GM19467 (cell line): Measurements from ENCODE around the gene SHC2.

ENCODE experiments used
- ATAC-seq: cut with Tn5 transposase; IDR thresholded peaks from one replicate; pipeline ENCODE4 v1.9.1; 2021; ENCODE audit warnings: mild to moderate bottlenecking, moderate library complexity; ENCODE audit not compliant: unreplicated experiment

SHC2 gene

GRCh38 chr19:460877-461720 is at the start of gene SHC2:
Gene SHC2 (minus strand): TSS chr19:461033. CDS start chr19:460996, 37 bp downstream.
- no peak for ATAC-seq

DNA sequence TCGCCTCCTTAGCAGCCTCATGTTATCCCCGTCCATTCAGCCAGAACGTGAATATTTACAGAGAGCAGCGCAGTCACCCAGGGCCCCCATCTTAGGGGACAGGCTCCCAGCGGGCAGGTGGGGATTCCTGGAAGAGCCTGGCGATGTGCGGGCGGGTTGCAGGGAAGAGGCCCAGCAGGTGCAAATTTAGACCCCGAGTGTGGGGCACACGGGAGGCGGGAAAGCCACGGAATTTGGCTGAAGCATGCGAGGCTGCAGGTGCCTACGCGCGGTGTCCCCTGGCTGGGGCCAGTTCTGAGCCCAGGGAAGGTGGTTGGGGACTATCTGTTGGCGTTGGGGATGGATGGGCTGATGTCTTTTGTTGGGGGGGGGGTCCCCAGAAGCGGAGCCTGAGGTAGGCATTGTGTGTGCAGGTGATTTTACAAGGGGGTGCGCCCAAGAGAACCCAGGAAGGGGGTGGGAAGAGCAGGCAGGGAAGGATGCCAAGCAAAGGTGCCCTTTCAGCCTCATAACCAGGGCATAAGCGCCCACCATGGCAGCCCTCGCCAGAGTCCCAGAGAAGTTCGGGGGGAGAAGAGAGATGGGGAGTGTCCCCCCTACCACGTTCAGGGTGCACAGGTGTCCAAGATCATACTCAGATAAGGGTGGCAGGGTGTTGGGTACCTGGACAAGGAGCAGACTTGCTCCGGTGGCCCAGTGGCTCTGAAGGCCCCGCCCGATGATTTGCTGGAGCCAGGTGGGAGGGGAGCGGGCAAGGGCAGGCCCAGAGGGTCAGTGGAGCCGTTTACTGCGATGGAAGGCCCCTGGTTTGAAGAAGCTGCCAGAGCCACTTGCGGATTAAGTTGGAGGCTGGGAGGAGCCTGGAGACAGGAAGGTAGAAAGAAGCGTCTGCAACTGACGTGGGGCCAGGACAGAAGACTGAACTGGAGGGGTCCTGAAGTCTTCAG is 47.6 kb upstream of the SHC2 start:
- ATAC-seq: no peak

- ATAC-seq: peak; percentile 45
Observed at GRCh38 chr19:507286-508203, 46.7 kb upstream of the SHC2 start, which contains the start of gene TPGS1. Gene TPGS1 (plus strand): TSS chr19:507497. CDS start chr19:507507, 10 bp downstream.

DNA sequence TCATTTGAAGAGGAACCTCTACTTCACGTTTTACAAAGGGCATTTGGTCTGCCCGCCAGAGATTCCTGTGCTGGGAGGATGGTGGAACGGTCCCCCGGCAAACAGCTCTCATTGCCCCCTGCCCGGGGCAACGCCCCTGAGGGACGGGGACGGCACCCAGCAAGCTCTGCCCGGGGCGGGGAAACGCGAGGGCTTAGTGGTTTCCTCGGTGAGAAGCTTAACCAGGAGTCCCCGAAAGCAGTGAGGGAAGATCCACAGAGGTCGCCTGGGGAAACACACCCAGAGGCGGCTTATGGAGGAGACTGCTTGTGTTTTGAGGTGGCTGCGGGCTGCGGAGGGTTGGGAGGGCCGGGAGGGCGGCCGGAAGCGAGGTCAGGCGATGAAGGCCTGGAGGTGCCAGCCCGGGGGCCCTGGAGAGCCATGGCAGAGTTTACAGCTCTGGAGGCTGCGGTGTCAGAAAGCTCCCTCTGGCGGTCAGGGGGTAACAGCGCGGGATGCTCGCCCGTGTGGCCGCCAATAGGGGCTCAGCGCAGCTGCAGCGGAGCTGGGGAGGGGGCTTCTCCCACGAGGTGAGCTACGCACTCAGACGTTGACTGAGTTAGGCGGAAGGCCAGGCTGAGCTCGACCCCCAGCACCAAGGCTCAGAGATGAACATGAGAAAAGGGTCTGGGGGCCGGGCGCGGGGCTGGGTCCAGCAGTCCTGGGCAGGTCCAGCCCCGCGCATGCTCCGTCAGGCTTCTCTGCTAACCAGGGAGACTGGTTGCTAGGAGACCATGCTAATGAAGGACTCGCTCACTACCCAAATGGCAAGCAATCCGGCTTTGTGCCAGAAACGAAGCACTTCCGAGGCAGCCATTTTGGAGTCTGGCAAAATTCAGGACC is 45.8 kb upstream of the SHC2 start:
- peak; percentile 61 for ATAC-seq

DNA sequence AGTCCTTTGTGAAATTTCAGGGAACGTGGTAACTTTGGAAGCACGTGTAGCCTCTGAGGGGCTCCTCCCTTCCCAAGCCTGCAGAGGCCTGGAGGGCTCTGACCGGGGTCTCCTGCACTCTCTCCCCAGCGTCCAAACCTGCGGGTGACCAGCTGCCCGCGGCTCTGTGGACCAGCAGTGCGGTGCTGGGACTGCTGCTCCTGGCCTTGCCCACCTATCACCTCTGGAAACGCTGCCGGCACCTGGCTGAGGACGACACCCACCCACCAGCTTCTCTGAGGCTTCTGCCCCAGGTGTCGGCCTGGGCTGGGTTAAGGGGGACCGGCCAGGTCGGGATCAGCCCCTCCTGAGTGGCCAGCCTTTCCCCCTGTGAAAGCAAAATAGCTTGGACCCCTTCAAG is 43.8 kb upstream of the SHC2 start:
- ATAC-seq: no peak

DNA sequence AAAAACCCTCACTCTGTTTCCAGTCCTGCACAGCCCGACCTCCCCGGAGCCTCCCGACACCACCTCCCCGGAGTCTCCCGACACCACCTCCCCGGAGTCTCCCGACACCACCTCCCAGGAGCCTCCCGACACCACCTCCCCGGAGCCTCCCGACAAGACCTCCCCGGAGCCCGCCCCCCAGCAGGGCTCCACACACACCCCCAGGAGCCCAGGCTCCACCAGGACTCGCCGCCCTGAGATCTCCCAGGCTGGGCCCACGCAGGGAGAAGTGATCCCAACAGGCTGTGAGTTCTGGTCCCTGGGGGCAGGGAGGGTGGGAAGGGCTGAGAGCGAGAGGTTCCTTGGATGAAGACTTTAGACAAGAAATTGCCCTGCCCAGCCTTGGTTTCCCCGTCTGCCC is 40.8 kb upstream of the SHC2 start:
- ATAC-seq: no peak

DNA sequence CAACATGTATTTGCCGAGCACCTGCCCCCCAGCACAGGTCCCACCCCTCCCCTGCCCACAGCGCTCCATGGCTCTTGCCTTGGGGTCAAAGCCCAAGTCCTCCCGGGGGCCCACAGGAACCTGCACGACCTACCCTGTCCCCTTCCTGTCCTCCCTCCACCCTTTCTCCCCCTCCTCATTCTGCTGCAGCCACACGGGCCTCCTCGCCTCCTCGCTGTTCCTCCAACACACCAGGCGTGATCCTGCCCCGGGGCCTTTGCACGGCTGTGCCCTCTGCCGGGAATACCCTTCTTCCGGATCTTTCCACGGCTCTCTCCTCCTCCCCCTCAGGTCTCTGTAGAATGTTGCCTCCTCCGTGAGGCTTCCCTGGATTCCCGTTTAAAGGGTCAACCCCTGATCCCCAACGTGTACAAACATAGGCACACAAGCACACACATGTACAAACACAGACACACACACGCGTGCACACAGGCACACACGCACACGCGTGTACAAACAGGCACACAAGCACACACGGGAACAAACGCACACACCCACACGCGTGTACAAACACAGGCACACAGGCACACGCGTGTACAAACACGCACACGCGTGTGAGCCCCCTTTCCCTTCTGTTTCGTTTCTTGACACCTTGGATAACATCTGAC is 38.3 kb upstream of the SHC2 start:
- ATAC-seq: no peak

GRCh38 chr19:498511-498891 is 37.7 kb upstream of the SHC2 start:
- ATAC-seq: no peak

GRCh38 chr19:497869-498510 is 37.2 kb upstream of the SHC2 start:
- ATAC-seq: no peak

GRCh38 chr19:497491-497868 is 36.6 kb upstream of the SHC2 start:
- no peak for ATAC-seq

GRCh38 chr19:496986-497385 is 36.2 kb upstream of the SHC2 start:
- no peak for ATAC-seq

DNA sequence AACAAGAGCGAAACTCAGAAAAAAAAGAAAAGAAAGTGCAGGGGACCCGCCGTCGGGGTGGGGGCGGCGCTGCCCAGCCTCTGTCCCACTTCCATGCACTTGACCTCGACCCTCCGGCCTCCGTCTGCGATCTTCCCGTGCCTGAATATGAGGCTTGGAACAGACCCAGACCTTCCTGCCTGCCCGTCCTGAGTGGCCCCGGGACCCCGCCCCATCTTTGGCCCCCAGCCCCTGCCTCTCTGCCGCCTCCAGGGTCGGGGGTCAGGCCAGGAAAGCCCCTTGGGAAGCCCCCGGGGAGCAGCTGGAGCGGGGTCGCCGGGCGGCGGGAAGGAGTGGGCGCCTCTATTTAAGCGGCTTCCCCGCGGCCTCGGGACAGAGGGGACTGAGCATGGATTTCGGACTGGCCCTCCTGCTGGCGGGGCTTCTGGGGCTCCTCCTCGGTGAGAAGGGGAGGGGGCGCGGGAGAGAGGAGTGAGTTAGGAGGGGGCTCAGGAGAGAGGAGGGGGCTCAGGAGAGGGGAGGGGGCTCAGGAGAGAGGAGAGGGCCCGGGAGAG is 35.4 kb upstream of the SHC2 start, which contains the start of gene MADCAM1:
MADCAM1 (plus strand) TSS at position 375 of the 554 bp plus-strand sequence; CDS start at position 389, 14 bp downstream.
- no peak for ATAC-seq

GRCh38 chr19:495402-496111 is 34.7 kb upstream of the SHC2 start:
- no peak for ATAC-seq

DNA sequence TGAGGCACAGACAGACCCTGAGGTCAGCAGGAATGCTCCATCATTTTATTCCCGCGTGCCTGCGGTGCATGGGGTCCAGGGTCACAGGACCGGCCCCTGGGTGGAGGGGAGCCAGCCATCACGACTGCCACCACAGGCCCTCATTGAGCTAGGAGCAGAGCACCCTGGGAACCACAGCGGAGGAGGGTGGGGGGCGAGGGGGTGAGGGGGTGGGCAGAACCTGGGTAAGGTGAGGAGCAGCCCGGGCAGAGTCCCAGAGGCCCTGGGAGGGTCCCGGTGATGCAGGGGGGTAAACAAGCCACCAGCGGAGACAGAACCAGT is 34.2 kb upstream of the SHC2 start:
- no peak for ATAC-seq

GRCh38 chr19:494171-495080 is 33.6 kb upstream of the SHC2 start:
- no peak for ATAC-seq

GRCh38 chr19:493391-494170 is 32.7 kb upstream of the SHC2 start:
- no peak for ATAC-seq
